OCI-LY1 (cell line): ENCODE results near the gene SLC25A1.

Experiments
- H2AFZ ChIP-seq: fragments of 200-600 bp; sonication (generic), shearing (Covaris generic); 2 replicates; pipeline ENCODE4 v1.6.0; 2014; ENCODE audit warnings: antibody characterized with exemption, mild to moderate bottlenecking, low read length
- H3F3A ChIP-seq: fragments of 200-600 bp; sonication (generic), shearing (Covaris generic); 2 replicates; pipeline ENCODE4 v1.6.0; 2014; ENCODE audit warnings: mild to moderate bottlenecking, antibody characterized with exemption, low read length, moderate library complexity; ENCODE audit not compliant: insufficient read depth
- H3K27ac ChIP-seq: fragments of 200-600 bp; sonication (generic); 2 replicates; pipeline ENCODE4 v1.5.1; 2014; ENCODE audit warnings: low read length, mixed run types, mild to moderate bottlenecking, low read depth; ENCODE audit not compliant: poor library complexity, severe bottlenecking
- H3K27me3 ChIP-seq: fragments of 200-600 bp; sonication (generic); 2 replicates; pipeline ENCODE4 v1.6.0; 2014; ENCODE audit warnings: antibody characterized with exemption, mild to moderate bottlenecking, low read length, moderate library complexity; ENCODE audit not compliant: insufficient read depth
- H3K36me3 ChIP-seq: fragments of 200-600 bp; sonication (generic); 2 replicates; pipeline ENCODE4 v1.6.1; 2014; ENCODE audit warnings: mild to moderate bottlenecking, antibody characterized with exemption, low read length, moderate library complexity, mixed read lengths; ENCODE audit not compliant: insufficient read depth
- H3K4me1 ChIP-seq: fragments of 200-600 bp; sonication (generic); 2 replicates; pipeline ENCODE4 v1.5.1; 2014; ENCODE audit warnings: mild to moderate bottlenecking, low read length, moderate library complexity; ENCODE audit not compliant: insufficient read depth, severe bottlenecking
- H3K4me2 ChIP-seq: fragments of 200-600 bp; sonication (generic), shearing (Covaris generic); 2 replicates; pipeline ENCODE4 v1.6.1; 2014; ENCODE audit warnings: low read length
- H3K4me3 ChIP-seq: fragments of 200-600 bp; sonication (generic); 2 replicates; pipeline ENCODE4 v1.5.1; 2014; ENCODE audit warnings: low read length, low read depth, mild to moderate bottlenecking, mixed read lengths; ENCODE audit not compliant: poor library complexity, severe bottlenecking
- H3K79me2 ChIP-seq: fragments of 200-600 bp; shearing (Covaris generic); 2 replicates; pipeline ENCODE4 v1.6.1; 2016; ENCODE audit warnings: mixed run types, low read length, mixed read lengths; ENCODE audit not compliant: insufficient read depth
- H3K9ac ChIP-seq: fragments of 200-600 bp; sonication (generic), shearing (Covaris generic); 2 replicates; pipeline ENCODE4 v1.6.1; 2014; ENCODE audit warnings: mild to moderate bottlenecking, low read length, mixed read lengths
- H3K9me2 ChIP-seq: fragments of 200-600 bp; sonication (generic), shearing (Covaris generic); 2 replicates; pipeline ENCODE4 v1.6.1; 2014; ENCODE audit warnings: low read depth, mild to moderate bottlenecking, low read length, mixed read lengths
- H3K9me3 ChIP-seq: fragments of 200-600 bp; shearing (Covaris generic); 2 replicates; pipeline ENCODE4 v1.6.1; 2014; ENCODE audit warnings: low read length, mixed read lengths
- H4K20me1 ChIP-seq: fragments of 200-600 bp; sonication (generic), shearing (Covaris generic); 2 replicates; pipeline ENCODE4 v1.6.0; 2016; ENCODE audit warnings: mild to moderate bottlenecking, low read length; ENCODE audit not compliant: insufficient read depth
- CTCF ChIP-seq: fragments of 200-600 bp; sonication (generic), shearing (Covaris generic); IDR thresholded peaks from 2 replicates; pipeline ENCODE4 v1.5.1; 2017; ENCODE audit warnings: mild to moderate bottlenecking, antibody characterized with exemption, low read length, moderate library complexity, mixed read lengths
- EZH2 ChIP-seq: fragments of 200-600 bp; sonication (generic), shearing (Covaris generic); IDR thresholded peaks from 2 replicates; pipeline ENCODE4 v1.8.0; 2017; ENCODE audit warnings: borderline replicate concordance, mixed run types, mild to moderate bottlenecking, antibody characterized with exemption, low read length, moderate library complexity, mixed read lengths

SLC25A1 gene

GRCh38 chr22:19128946-19129727 is 49.4 kb downstream of the SLC25A1 start:
- Histone ChIP-seq H3K9ac (no peak overlapping the region), H3F3A (no peaks in the 10 kb centered on the region), H3K4me1 (no peaks in the 10 kb centered on the region), H3K9me3 (no peaks in the 10 kb centered on the region), H3K27ac (no peak overlapping the region), H4K20me1 (no peaks in the 10 kb centered on the region), H3K79me2 (no peaks in the 10 kb centered on the region), H3K36me3 (peaks cover 22% of the 10 kb centered on the region), H3K27me3 (no peaks in the 10 kb centered on the region), H3K4me3 (no peak overlapping the region), H3K4me2 (no peak overlapping the region), H2AFZ (no peak overlapping the region), H3K9me2 (no peaks in the 10 kb centered on the region)
- TF ChIP-seq CTCF (no peak), EZH2 (no peak)

- Histone ChIP-seq H3K4me2 (no peak overlapping the region), H3K27ac (no peak overlapping the region), H4K20me1 (no peaks in the 10 kb centered on the region), H2AFZ (no peak overlapping the region), H3K36me3 (peaks cover 11% of the 10 kb centered on the region), H3K9ac (no peak overlapping the region), H3F3A (no peaks in the 10 kb centered on the region), H3K4me3 (no peak overlapping the region), H3K27me3 (no peaks in the 10 kb centered on the region), H3K79me2 (no peaks in the 10 kb centered on the region), H3K9me3 (no peaks in the 10 kb centered on the region), H3K4me1 (peaks cover 1% of the 10 kb centered on the region), H3K9me2 (no peaks in the 10 kb centered on the region)
- TF ChIP-seq EZH2: no peak
- TF ChIP-seq CTCF: no peak
These were observed 50.5 kb downstream of the SLC25A1 start for GRCh38 chr22:19128009-19128401.

GRCh38 chr22:19127329-19128008 is 51.1 kb downstream of the SLC25A1 start:
- TF ChIP-seq EZH2: no peak
- no peak for TF ChIP-seq CTCF
- no peak overlapping the region for H2AFZ ChIP-seq

More at GRCh38 chr22:19127329-19128008, 51.1 kb downstream of the SLC25A1 start:
- Histone ChIP-seq H3F3A (no peaks in the 10 kb centered on the region), H3K27ac (no peak overlapping the region), H4K20me1 (no peaks in the 10 kb centered on the region), H3K36me3 (peaks cover 7% of the 10 kb centered on the region; the same call in 1 of the 2 replicates), H3K4me2 (no peak overlapping the region), H3K9me2 (no peaks in the 10 kb centered on the region), H3K9me3 (no peaks in the 10 kb centered on the region), H3K27me3 (no peaks in the 10 kb centered on the region), H3K79me2 (no peaks in the 10 kb centered on the region), H3K4me3 (no peak overlapping the region), H3K4me1 (peaks cover 6% of the 10 kb centered on the region), H3K9ac (no peak overlapping the region)
